GM23338 (cell line): ENCODE measurements around the gene INHBB. TPM values are rescaled to one million over a fixed set of nuclear protein-coding genes. Genes with fewer than 3 reads are reported as not detected.

Source experiments
- ATAC-seq: fragments of 200-7000 bp; cut with Tn5 transposase; 3 replicates; pipeline ENCODE4 v1.9.1; 2020
- DNase-seq: peaks from one replicate; pipeline ENCODE4 v3.0.0-alpha.2; 2015; ENCODE audit warnings: low spot score
- H2AFZ ChIP-seq: fragments of 200-600 bp; sonication (generic); 2 replicates; pipeline ENCODE4 v1.8.0; 2016; ENCODE audit warnings: antibody characterized with exemption, mild to moderate bottlenecking, moderate library complexity
- H3F3A ChIP-seq: fragments of 200-600 bp; sonication (generic); replicated peaks from 2 replicates; pipeline ENCODE4 v1.8.0; 2017; ENCODE audit warnings: antibody characterized with exemption, mixed run types, low read depth
- H3K27ac ChIP-seq: fragments of 200-600 bp; sonication (generic); 2 replicates; pipeline ENCODE4 v1.6.1; 2016; ENCODE audit warnings: low read depth
- H3K27me3 ChIP-seq: fragments of 200-600 bp; sonication (generic); 2 replicates; pipeline ENCODE4 v1.8.0; 2016; ENCODE audit warnings: mild to moderate bottlenecking, mixed run types, moderate library complexity; ENCODE audit not compliant: insufficient read depth
- H3K36me3 ChIP-seq: fragments of 200-600 bp; sonication (generic); 2 replicates; pipeline ENCODE4 v1.8.0; 2016; ENCODE audit warnings: mild to moderate bottlenecking; ENCODE audit not compliant: insufficient read depth
- H3K4me1 ChIP-seq: fragments of 200-600 bp; sonication (generic); 2 replicates; pipeline ENCODE4 v1.8.0; 2016; ENCODE audit warnings: mild to moderate bottlenecking, moderate library complexity; ENCODE audit not compliant: insufficient read depth
- H3K4me2 ChIP-seq: fragments of 200-600 bp; sonication (generic); 2 replicates; pipeline ENCODE4 v1.7.1; 2017; ENCODE audit warnings: mixed run types
- H3K4me3 ChIP-seq: fragments of 200-600 bp; sonication (generic); 2 replicates; pipeline ENCODE4 v1.6.1; 2016; ENCODE audit warnings: mixed run types
- H3K79me2 ChIP-seq: fragments of 200-600 bp; sonication (generic); replicated peaks from 2 replicates; pipeline ENCODE4 v1.8.0; 2017; ENCODE audit warnings: mild to moderate bottlenecking; ENCODE audit not compliant: insufficient read depth
- H3K9me2 ChIP-seq: fragments of 200-600 bp; sonication (generic); 2 replicates; pipeline ENCODE4 v1.8.0; 2017; ENCODE audit not compliant: insufficient read depth
- H4K20me1 ChIP-seq: fragments of 200-600 bp; sonication (generic); replicated peaks from 2 replicates; pipeline ENCODE4 v1.8.0; 2017; ENCODE audit warnings: mild to moderate bottlenecking; ENCODE audit not compliant: insufficient read depth
- H3K27ac Mint-ChIP-seq: 2 replicates; pipeline ENCODE4 v1.8.0; 2020; ENCODE audit warnings: inconsistent platforms, mild to moderate bottlenecking, moderate library complexity, mixed read lengths
- H3K27me3 Mint-ChIP-seq: 3 replicates; pipeline ENCODE4 v1.8.0; 2022; ENCODE audit warnings: low read depth, mild to moderate bottlenecking, moderate library complexity, mixed read lengths, inconsistent platforms; ENCODE audit not compliant: insufficient read depth, poor library complexity
- H3K36me3 Mint-ChIP-seq: 3 replicates; pipeline ENCODE4 v1.8.0; 2021; ENCODE audit warnings: low read depth, mild to moderate bottlenecking, inconsistent platforms, moderate library complexity, mixed read lengths
- H3K4me1 Mint-ChIP-seq: 3 replicates; pipeline ENCODE4 v1.8.0; 2020; ENCODE audit warnings: mild to moderate bottlenecking, inconsistent platforms, mixed read lengths
- H3K4me3 Mint-ChIP-seq: 3 replicates; pipeline ENCODE4 v1.8.0; 2021; ENCODE audit warnings: moderate library complexity, mild to moderate bottlenecking, inconsistent platforms, mixed read lengths
- H3K9me3 Mint-ChIP-seq: 3 replicates; pipeline ENCODE4 v1.8.0; 2020; ENCODE audit warnings: moderate library complexity, mild to moderate bottlenecking, inconsistent platforms, mixed read lengths
- CTCF ChIP-seq, 2 experiments: fragments of 200-600 bp in 1 of 2; sonication (generic) in 1 of 2; conservative IDR thresholded peaks; 2 replicates each; pipeline versions ENCODE4 v1.5.1 to v1.6.1; 2016 to 2017; ENCODE audit warnings: antibody characterized with exemption in 2 of 2, low read depth in 2 of 2, mild to moderate bottlenecking in 2 of 2, moderate library complexity in 1 of 2
- ETS1 ChIP-seq: IDR thresholded peaks from 2 replicates; pipeline ENCODE4 v1.6.1; 2016; ENCODE audit warnings: antibody characterized with exemption
- EZH2 ChIP-seq: fragments of 200-600 bp; sonication (generic); IDR thresholded peaks from one replicate; pipeline ENCODE4 v1.8.0; 2017; ENCODE audit warnings: antibody characterized with exemption, mild to moderate bottlenecking, low read depth; ENCODE audit not compliant: unreplicated experiment
- EZH2phosphoT487 ChIP-seq: fragments of 200-600 bp; sonication (generic); IDR thresholded peaks from one replicate; pipeline ENCODE4 v1.8.1; 2018; ENCODE audit warnings: antibody characterized with exemption; ENCODE audit not compliant: unreplicated experiment
- JUNB ChIP-seq: IDR thresholded peaks from one replicate; pipeline ENCODE4 v1.6.1; 2016; ENCODE audit warnings: antibody characterized with exemption; ENCODE audit not compliant: unreplicated experiment
- REST ChIP-seq: IDR thresholded peaks from one replicate; pipeline ENCODE4 v1.6.1; 2018; ENCODE audit warnings: antibody characterized with exemption; ENCODE audit not compliant: unreplicated experiment
- STAT1 ChIP-seq: IDR thresholded peaks from one replicate; pipeline ENCODE4 v1.6.1; 2016; ENCODE audit warnings: antibody characterized with exemption; ENCODE audit not compliant: unreplicated experiment
- ZNF114 ChIP-seq: fragments of 250-450 bp; sonication (Bioruptor Pico); IDR thresholded peaks from 2 replicates; pipeline ENCODE4 v1.5.0; 2020; ENCODE audit warnings: mild to moderate bottlenecking, moderate library complexity
- polyA plus RNA-seq: library from polyadenylated mRNA; unstranded; fragments of >200 nt; fragmentation: Nextera tagmentation; extraction: Ambion mirVana; gene quantifications from 2 replicates; pipeline ENCODE4 v1.2.1, GENCODE V29; 2016
- total RNA-seq: library from RNA; depleted of rRNA; stranded (reverse); fragments of >200 nt; shearing (Covaris generic); gene quantifications from 2 replicates; pipeline ENCODE4 v1.2.3, GENCODE V29; 2014
- TF ChIP-seq, protein P1 (sequence below): fragments of 250-450 bp; sonication (Bioruptor Pico); IDR thresholded peaks from 2 replicates; pipeline ENCODE4 v1.5.0; 2020; ENCODE audit warnings: mild to moderate bottlenecking, moderate library complexity

INHBB gene
- total and polyA plus RNA-seq, 2 experiments from 2014 or later: 0.21 TPM; not detected in 1

GRCh38 chr2:120317916-120318315 is 28.0 kb upstream of the INHBB start:
- no peaks in the 10 kb centered on the region for H3K79me2 ChIP-seq
- H4K20me1 ChIP-seq: no peaks in the 10 kb centered on the region
- H3F3A ChIP-seq: no peaks in the 10 kb centered on the region
- no peak overlapping the region for H2AFZ ChIP-seq
- ATAC-seq (no peak), DNase-seq (no peak)
- no peaks in the 10 kb centered on the region; the same call in 2 of the 3 replicates for H3K36me3 Mint-ChIP-seq
- no peak overlapping the region for H3K4me2 ChIP-seq
- no peak for TF ChIP-seq STAT1
- TF ChIP-seq ZNF114 (CRISPR knock-in tag): no peak
- TF ChIP-seq, protein P1, sequence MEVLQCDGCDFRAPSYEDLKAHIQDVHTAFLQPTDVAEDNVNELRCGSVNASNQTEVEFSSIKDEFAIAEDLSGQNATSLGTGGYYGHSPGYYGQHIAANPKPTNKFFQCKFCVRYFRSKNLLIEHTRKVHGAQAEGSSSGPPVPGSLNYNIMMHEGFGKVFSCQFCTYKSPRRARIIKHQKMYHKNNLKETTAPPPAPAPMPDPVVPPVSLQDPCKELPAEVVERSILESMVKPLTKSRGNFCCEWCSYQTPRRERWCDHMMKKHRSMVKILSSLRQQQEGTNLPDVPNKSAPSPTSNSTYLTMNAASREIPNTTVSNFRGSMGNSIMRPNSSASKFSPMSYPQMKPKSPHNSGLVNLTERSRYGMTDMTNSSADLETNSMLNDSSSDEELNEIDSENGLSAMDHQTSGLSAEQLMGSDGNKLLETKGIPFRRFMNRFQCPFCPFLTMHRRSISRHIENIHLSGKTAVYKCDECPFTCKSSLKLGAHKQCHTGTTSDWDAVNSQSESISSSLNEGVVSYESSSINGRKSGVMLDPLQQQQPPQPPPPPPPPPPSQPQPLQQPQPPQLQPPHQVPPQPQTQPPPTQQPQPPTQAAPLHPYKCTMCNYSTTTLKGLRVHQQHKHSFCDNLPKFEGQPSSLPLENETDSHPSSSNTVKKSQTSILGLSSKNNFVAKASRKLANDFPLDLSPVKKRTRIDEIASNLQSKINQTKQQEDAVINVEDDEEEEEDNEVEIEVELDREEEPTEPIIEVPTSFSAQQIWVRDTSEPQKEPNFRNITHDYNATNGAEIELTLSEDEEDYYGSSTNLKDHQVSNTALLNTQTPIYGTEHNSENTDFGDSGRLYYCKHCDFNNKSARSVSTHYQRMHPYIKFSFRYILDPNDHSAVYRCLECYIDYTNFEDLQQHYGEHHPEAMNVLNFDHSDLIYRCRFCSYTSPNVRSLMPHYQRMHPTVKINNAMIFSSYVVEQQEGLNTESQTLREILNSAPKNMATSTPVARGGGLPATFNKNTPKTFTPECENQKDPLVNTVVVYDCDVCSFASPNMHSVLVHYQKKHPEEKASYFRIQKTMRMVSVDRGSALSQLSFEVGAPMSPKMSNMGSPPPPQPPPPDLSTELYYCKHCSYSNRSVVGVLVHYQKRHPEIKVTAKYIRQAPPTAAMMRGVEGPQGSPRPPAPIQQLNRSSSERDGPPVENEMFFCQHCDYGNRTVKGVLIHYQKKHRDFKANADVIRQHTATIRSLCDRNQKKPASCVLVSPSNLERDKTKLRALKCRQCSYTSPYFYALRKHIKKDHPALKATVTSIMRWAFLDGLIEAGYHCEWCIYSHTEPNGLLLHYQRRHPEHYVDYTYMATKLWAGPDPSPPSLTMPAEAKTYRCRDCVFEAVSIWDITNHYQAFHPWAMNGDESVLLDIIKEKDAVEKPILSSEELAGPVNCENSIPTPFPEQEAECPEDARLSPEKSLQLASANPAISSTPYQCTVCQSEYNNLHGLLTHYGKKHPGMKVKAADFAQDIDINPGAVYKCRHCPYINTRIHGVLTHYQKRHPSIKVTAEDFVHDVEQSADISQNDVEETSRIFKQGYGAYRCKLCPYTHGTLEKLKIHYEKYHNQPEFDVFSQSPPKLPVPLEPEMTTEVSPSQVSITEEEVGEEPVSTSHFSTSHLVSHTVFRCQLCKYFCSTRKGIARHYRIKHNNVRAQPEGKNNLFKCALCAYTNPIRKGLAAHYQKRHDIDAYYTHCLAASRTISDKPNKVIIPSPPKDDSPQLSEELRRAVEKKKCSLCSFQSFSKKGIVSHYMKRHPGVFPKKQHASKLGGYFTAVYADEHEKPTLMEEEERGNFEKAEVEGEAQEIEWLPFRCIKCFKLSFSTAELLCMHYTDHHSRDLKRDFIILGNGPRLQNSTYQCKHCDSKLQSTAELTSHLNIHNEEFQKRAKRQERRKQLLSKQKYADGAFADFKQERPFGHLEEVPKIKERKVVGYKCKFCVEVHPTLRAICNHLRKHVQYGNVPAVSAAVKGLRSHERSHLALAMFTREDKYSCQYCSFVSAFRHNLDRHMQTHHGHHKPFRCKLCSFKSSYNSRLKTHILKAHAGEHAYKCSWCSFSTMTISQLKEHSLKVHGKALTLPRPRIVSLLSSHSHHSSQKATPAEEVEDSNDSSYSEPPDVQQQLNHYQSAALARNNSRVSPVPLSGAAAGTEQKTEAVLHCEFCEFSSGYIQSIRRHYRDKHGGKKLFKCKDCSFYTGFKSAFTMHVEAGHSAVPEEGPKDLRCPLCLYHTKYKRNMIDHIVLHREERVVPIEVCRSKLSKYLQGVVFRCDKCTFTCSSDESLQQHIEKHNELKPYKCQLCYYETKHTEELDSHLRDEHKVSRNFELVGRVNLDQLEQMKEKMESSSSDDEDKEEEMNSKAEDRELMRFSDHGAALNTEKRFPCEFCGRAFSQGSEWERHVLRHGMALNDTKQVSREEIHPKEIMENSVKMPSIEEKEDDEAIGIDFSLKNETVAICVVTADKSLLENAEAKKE (CRISPR knock-in tag): no peak
- TF ChIP-seq ETS1: no peak
- H3K27ac ChIP-seq: no peak overlapping the region
- no peaks in the 10 kb centered on the region for H3K9me2 ChIP-seq
- H3K4me3 Mint-ChIP-seq: no peak overlapping the region
- H3K9me3 Mint-ChIP-seq: no peaks in the 10 kb centered on the region; the same call in 2 of the 3 replicates
- H3K36me3 ChIP-seq: no peaks in the 10 kb centered on the region
- peaks cover 41% of the 10 kb centered on the region for H3K27me3 Mint-ChIP-seq
- H3K27me3 ChIP-seq: peaks cover 16% of the 10 kb centered on the region
- H3K4me3 ChIP-seq: no peak overlapping the region
- no peaks in the 10 kb centered on the region for H3K4me1 ChIP-seq
- H3K4me1 Mint-ChIP-seq: peaks cover 8% of the 10 kb centered on the region
- H3K27ac Mint-ChIP-seq: no peak overlapping the region

DNA sequence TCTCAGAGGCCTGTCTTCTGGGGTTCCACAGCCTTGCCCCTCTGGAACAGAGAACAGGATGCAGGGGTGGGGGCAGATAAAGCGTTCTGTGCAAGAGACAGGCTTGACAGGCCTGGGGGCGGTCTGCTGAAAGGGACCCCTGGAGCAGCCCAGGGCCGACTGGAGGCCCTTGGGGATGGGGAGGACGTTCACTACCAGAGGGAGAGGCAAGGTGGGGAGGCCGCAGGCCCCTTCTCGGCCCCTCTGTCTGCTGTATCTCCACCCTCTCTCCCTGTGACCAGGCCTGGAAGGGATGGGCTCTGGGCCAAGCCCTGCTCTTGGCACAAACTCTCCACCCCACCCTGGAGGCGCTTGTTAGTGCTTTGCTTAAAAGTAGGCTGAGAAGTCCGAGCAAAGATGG is 27.3 kb upstream of the INHBB start:
- H3K4me1 Mint-ChIP-seq: 0 out of 3 replicates have a peak, but pooled peaks cover 5% of the 10 kb centered on the region
- Histone ChIP-seq H4K20me1 (no peaks in the 10 kb centered on the region), H3K27ac (no peak overlapping the region), H3K27me3 (peaks cover 11% of the 10 kb centered on the region; the same call in 1 of the 2 replicates), H3K4me1 (no peaks in the 10 kb centered on the region), H3K36me3 (no peaks in the 10 kb centered on the region), H3K9me2 (no peaks in the 10 kb centered on the region), H3K4me3 (no peak overlapping the region), H3K79me2 (no peaks in the 10 kb centered on the region), H2AFZ (no peak overlapping the region), H3K4me2 (no peak overlapping the region), H3F3A (no peaks in the 10 kb centered on the region)
- ATAC-seq (no peak), DNase-seq (no peak)
- no peaks in the 10 kb centered on the region; the same call in 2 of the 3 replicates for H3K9me3 Mint-ChIP-seq
- peaks cover 34% of the 10 kb centered on the region for H3K27me3 Mint-ChIP-seq
- no peaks in the 10 kb centered on the region; the same call in 2 of the 3 replicates for H3K36me3 Mint-ChIP-seq
- H3K27ac Mint-ChIP-seq: no peak overlapping the region
- no peak overlapping the region for H3K4me3 Mint-ChIP-seq
- TF ChIP-seq EZH2 (no peak), CTCF (conservative IDR thresholded peaks at IDR 0.05; ENCODE audit: low read depth in 2 of 2) (no peak), JUNB (no peak), REST (no peak), EZH2phosphoT487 (no peak)
